ENCODE results near the gene ANTXRL. TPM values are rescaled to one million over a fixed set of nuclear protein-coding genes. Genes with fewer than 3 reads are reported as not detected.
"Not testable (repeated sequence)": the region's sequence is repeated elsewhere in the genome, so short reads cannot be mapped to it uniquely, and the experiment has no call there.

The ANTXRL gene
- total RNA-seq, 4 donors from 2014 or later, result not detected

DNA sequence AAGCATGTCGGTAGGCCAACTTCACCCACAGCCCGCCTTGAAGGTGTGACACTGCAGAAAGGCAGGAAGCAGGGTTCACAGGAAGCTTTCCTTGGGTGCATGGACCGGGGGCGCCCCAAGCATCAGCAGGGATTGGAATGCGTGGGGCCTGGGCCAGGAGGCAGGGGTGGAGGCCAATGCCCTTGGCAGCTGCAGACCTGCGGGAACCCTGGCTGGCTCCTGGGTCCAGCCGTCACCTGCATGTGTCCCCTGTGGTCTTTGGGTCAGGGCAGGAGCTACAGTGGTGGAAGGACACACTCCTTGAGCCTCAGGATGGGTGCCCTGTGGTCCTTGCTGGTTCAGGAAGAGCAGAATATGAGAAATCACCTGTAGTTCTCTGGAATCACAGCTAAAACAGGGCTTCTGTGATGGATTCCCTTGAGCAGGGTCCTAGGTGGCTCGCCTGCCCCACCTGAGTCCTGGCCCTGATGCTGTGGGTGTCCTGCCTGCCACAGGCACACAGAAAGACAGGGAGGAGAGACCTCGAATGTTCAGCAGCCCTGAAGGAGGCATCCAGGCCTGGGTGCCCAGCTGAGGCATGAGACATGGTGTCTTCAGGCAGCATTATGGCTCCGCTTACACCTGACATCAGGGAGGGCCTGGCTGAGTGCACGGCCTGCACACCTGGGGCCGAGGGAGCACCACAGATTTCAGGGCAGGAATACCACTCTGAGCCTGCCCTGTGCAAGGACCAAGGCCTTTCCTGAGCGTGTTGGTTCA lies 15.1 kb downstream of the ANTXRL start:
- DNase-seq, result no peak
- H3K27me3 ChIP-seq, result no peaks in the 10 kb centered on the region
- TF ChIP-seq, protein P1, sequence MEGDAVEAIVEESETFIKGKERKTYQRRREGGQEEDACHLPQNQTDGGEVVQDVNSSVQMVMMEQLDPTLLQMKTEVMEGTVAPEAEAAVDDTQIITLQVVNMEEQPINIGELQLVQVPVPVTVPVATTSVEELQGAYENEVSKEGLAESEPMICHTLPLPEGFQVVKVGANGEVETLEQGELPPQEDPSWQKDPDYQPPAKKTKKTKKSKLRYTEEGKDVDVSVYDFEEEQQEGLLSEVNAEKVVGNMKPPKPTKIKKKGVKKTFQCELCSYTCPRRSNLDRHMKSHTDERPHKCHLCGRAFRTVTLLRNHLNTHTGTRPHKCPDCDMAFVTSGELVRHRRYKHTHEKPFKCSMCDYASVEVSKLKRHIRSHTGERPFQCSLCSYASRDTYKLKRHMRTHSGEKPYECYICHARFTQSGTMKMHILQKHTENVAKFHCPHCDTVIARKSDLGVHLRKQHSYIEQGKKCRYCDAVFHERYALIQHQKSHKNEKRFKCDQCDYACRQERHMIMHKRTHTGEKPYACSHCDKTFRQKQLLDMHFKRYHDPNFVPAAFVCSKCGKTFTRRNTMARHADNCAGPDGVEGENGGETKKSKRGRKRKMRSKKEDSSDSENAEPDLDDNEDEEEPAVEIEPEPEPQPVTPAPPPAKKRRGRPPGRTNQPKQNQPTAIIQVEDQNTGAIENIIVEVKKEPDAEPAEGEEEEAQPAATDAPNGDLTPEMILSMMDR (IDR thresholded peaks at IDR 0.05), result no peak
- TF ChIP-seq POLR2A (IDR thresholded peaks at IDR 0.05), result no peak
- no peak overlapping the region for H3K27ac ChIP-seq
- 80 to 92% methylated on average over 2 to 4 of the region's 13 CpGs for WGBS, 2 donors
- no peaks in the 10 kb centered on the region for H3K9me3 ChIP-seq
- H3K4me1 ChIP-seq, result peaks cover 0 to 32% (median 4%) of the 10 kb centered on the region in 3 donors
- intact Hi-C loops (cut with DNase I), result no loop called here
- H3K36me3 ChIP-seq, result no peaks in the 10 kb centered on the region
- H3K4me3 ChIP-seq, result no peak overlapping the region

DNA sequence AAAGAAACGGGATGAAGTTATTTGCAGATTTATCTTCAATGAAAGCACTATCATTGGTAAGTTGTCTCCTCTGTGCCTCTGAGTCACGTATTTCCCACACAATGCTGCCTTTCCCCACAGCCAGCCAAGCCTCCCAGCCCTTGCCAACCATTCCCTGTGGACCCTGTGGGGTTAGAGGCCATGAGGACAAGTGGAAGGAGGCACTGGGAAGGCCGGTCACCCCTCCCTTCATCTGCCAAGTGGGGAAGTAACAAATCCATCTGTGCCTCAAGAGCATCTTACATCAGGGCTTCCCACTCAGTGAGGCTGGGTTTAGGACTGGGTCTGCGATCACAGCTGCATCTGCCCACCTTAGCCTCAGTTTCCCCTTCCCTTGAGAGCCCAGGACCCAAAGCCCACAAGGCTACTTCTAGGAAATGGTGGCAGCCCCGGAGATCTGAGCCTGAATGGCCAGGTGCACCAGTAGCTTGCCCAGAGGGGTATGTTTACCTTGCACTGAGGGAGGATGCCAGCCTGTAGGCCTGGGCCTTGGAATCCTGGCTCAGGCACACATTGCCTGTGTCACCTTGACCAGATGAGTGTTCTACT lies 16.1 kb downstream of the ANTXRL start:
- DNase-seq; H3K27ac ChIP-seq; H3K9me3 ChIP-seq; H3K4me3 ChIP-seq; intact Hi-C loops (cut with DNase I); H3K27me3 ChIP-seq; H3K36me3 ChIP-seq: not testable (repeated sequence)
- 87% methylated on average over 4 of the region's 5 CpGs for WGBS, 2 donors
- peaks cover 0 to 32% (median 4%) of the 10 kb centered on the region in 3 donors for H3K4me1 ChIP-seq

DNA sequence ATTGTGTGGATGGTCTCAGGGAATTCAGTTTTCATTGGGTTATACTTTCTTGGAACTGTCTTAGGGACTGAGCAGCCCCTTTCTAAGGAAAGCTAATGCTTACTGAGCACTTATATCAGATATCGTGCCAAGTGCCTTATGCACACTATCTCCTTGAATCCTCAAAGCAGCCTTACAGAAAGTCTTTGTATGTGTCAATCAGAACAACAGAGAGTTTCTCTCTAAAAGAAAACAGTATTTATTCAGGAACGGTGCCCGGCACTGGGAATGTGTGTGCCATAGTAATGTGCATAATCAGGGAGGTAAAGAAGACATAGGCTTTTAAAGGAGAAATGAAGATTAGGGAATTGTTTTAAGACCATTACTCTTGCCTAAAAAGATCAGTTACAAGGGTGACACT lies 17.3 kb downstream of the ANTXRL start:
- WGBS, 2 donors, result 44 to 59% methylated on average over 3 of the region's 3 CpGs
- Histone ChIP-seq H3K27ac (no peak overlapping the region), H3K27me3 (no peaks in the 10 kb centered on the region), H3K36me3 (no peaks in the 10 kb centered on the region), H3K4me1 (peaks cover 0 to 32% (median 4%) of the 10 kb centered on the region in 3 donors), H3K9me3 (no peaks in the 10 kb centered on the region), H3K4me3 (no peak overlapping the region)
- intact Hi-C loops (cut with DNase I), result no loop called here
- TF ChIP-seq POLR2A (IDR thresholded peaks at IDR 0.05), result no peak
- TF ChIP-seq, protein P1 (IDR thresholded peaks at IDR 0.05), result no peak
- no peak for DNase-seq

DNA sequence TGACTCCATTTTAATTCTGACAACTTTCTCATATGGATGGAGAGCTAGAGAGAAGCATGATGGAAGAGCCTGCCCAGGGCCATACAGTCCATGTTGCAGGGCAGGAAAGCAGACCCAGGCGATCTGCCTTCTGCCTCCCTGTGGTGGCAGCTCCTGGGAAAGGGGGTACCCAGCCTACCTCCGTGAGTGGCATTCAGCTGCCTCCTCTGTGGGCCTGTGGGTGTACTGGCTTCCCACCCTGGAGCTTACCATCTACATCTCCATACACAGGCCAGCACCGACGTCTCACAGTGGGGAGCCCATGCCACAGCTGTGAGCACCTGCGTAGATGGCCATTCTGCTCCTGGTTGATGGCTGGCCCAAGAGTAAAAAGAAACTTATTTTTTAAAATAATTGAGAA lies 17.9 kb downstream of the ANTXRL start:
- H3K4me3 ChIP-seq; H3K9me3 ChIP-seq; H3K36me3 ChIP-seq; H3K27me3 ChIP-seq; DNase-seq; intact Hi-C loops (cut with DNase I); H3K27ac ChIP-seq: not testable (repeated sequence)
- peaks cover 0 to 32% (median 4%) of the 10 kb centered on the region in 3 donors for H3K4me1 ChIP-seq
- WGBS, 2 donors, result 67 to 86% methylated on average over 1 to 2 of the region's 5 CpGs

DNA sequence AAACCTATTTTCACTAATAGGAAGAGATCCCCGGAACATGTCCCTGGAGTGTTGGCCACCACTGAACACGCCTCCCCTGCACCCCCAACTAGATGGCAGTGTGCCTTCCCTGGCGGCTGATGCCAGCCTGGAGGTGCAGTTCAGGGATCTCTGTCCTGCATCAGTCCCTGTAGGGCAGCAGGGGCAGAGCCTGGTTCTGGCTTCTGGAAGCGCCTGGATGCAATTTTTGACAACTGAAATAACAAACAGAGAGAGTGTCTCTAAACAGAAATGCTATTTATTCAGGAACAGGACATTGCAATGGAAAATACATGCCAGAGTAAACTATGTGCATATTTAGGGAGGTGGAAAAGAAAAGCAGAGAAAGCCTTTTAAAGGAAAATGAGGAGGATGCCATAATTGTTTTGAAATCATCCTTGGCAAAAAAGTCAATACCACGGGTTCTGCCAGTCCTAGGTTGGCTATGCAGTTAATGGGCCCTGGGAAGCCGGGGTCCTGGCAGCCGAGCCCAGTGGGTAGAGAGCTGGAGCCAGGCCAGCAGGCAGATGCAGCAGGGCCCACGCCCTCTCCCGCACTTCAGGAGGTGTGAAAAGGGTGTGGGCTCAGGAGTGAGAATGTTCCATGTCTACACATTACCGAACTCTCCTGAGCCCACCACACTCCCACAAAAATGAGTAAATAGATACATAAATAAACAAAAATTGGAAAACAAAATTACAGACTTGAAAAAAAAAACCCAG lies 18.5 kb downstream of the ANTXRL start:
- intact Hi-C loops (cut with DNase I), result no loop called here
- Histone ChIP-seq H3K4me3 (no peak overlapping the region), H3K36me3 (no peaks in the 10 kb centered on the region), H3K4me1 (peaks cover 0 to 32% (median 4%) of the 10 kb centered on the region in 3 donors), H3K27ac (no peak overlapping the region), H3K27me3 (no peaks in the 10 kb centered on the region), H3K9me3 (no peaks in the 10 kb centered on the region)
- WGBS, 2 donors, result 41 to 57% methylated on average over 8 to 10 of the region's 10 CpGs
- DNase-seq, result no peak
- TF ChIP-seq POLR2A (IDR thresholded peaks at IDR 0.05), result no peak
- TF ChIP-seq, protein P1 (IDR thresholded peaks at IDR 0.05), result no peak

DNA sequence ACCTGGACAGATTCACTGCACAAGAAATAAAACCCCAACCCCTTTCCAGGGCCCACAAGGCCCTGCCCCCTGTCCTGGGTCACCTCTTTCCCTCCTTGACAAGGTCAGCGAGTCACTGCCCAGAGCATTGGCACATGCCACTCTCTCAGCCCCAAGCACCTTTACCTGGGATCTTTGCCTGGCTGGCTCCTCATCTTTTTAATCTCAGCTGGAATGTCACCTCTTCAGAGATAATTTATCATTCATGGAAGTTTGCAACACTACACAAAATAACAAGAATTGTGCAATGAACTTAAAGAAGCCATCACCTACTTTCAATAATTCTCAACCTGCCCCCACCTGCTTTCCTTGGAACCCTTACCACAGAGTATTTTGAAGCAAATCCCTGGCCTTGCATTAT lies 19.2 kb downstream of the ANTXRL start:
- Histone ChIP-seq H3K4me3 (no peak overlapping the region), H3K27ac (no peak overlapping the region), H3K36me3 (no peaks in the 10 kb centered on the region), H3K9me3 (no peaks in the 10 kb centered on the region), H3K4me1 (peaks cover 0 to 34% (median 4%) of the 10 kb centered on the region in 3 donors), H3K27me3 (no peaks in the 10 kb centered on the region)
- intact Hi-C loops (cut with DNase I), result no loop called here
- WGBS, 2 donors, result 33 to 44% methylated on average over 1 of the region's 1 CpG
- DNase-seq, result no peak
- TF ChIP-seq, protein P1 (IDR thresholded peaks at IDR 0.05), result no peak
- TF ChIP-seq POLR2A (IDR thresholded peaks at IDR 0.05), result no peak

All from esophagus squamous epithelium (tissue), 5 donors.